Activated CD4-positive, CD25-positive, alpha-beta regulatory T cell treated with anti-CD3 and anti-CD28 coated beads, Interleukin-2, amount 50 U/mL, for 24 hours (primary cell): ENCODE measurements around the gene PANX2.

Experiments
- ATAC-seq, 2 donors: fragments of 150-1000 bp; cut with Tn5 transposase; one replicate each; pipeline ENCODE4 v1.10.0; 2021; ENCODE audit warnings: mild to moderate bottlenecking in 1 of 2, moderate library complexity in 1 of 2

Gene PANX2

GRCh38 chr22:50184004-50184901 lies 13.7 kb downstream of the PANX2 start:
- no peak for ATAC-seq

DNA sequence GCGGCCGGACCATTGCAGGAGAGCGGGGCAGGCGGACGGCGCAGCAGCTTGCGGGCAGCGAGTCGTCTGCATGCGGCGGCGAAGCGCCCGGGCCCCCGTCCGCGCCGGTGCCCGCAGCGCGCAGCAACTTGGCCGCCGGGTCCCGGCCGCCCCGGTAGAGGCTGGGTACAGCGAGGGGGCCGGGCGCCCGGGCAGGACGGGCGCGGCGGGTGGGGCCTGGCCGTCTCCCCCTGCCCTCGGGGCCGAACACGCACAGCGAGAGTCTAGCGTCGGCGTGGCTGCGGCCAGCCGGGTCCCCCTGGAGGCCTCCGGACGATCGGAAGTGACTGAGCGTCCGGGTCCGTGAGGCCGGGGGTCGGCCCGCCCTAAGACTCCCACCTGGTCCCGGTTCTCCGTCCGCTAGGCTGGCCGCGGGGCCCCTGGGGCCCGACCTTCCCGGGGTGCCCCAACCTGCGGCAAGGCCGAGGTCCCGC lies 14.4 kb downstream of the PANX2 start:
- no peak for ATAC-seq

GRCh38 chr22:50185375-50186087 lies 15.0 kb downstream of the PANX2 start, which contains the start of gene TRABD:
Gene TRABD, plus strand, starts transcription at chr22:50185913. Its CDS starts 7,148 bp downstream, at chr22:50193061.
- ATAC-seq = peak; percentile 85 to 86

- no peak for ATAC-seq
These were observed 15.7 kb downstream of the PANX2 start for GRCh38 chr22:50186181-50186714.

GRCh38 chr22:50186761-50187523 lies 16.4 kb downstream of the PANX2 start:
- ATAC-seq = no peak

DNA sequence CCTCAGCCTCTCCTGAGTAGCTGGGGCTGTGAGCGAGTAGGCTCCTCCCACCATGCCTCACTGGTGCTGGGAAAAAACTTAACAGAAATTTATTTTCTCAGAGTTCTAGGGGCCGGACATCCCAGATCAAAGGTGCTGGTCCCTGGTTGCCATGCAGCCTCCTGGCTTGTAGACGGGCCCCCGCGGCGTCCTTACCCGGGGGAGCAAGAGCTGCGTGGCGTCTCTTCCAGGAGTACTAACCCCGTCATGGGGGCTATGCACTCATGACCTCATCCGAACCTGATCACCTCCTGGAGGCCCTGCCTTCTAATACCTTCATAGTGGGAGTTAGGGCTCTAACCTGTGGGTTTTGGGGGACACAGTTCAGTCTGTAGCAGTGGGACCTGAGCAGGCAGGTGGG lies 17.8 kb downstream of the PANX2 start:
- no peak for ATAC-seq

- no peak for ATAC-seq
These were observed 18.8 kb downstream of the PANX2 start for GRCh38 chr22:50189184-50189848.

- no peak for ATAC-seq
These were observed 19.3 kb downstream of the PANX2 start for GRCh38 chr22:50189849-50190181.

GRCh38 chr22:50190182-50190940 lies 19.8 kb downstream of the PANX2 start:
- ATAC-seq = peak; percentile 31 to 36

DNA sequence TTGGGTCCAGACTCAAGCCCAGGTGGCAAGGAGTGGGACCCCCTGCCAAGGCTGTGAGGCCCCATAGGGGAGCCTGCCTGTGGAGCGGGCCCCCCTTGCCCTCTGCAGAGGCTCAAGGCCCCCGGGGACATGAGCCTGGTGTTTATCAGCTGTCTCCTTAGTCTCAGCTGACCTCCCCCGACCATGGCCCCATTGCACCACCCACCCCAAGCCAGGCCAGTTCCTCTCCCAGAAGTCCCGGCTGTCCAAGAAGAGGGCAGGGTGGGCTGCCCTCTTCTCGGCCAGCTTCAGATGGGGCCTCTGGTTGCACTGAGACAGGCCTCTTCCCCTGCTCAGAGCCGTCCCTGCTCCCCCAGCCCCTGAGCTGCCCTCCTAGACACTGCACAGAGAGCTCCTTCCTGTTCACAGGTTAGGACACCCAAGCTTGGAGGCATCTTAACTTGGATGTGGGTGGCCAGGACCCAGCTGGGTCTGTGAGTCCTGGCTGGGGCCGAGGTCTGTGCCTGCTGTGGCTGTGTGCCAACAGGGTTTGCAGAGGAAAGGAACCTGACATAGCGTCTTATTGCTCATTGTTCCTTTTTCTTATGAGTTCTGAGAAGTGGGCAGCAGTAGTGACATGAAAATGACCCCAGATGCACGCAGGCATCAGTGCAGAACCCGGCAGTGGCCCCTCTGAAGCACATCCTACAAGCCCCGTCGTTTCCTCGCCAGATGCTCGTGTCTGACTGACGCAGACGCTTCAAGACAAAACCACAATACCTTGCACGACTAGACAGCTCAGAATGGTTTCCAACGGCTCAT lies 20.6 kb downstream of the PANX2 start:
- peak; percentile 85 to 86 for ATAC-seq

GRCh38 chr22:50192436-50193204 lies 22.1 kb downstream of the PANX2 start:
- no peak for ATAC-seq

- no peak for ATAC-seq
These were observed 23.1 kb downstream of the PANX2 start for GRCh38 chr22:50193621-50194020.

DNA sequence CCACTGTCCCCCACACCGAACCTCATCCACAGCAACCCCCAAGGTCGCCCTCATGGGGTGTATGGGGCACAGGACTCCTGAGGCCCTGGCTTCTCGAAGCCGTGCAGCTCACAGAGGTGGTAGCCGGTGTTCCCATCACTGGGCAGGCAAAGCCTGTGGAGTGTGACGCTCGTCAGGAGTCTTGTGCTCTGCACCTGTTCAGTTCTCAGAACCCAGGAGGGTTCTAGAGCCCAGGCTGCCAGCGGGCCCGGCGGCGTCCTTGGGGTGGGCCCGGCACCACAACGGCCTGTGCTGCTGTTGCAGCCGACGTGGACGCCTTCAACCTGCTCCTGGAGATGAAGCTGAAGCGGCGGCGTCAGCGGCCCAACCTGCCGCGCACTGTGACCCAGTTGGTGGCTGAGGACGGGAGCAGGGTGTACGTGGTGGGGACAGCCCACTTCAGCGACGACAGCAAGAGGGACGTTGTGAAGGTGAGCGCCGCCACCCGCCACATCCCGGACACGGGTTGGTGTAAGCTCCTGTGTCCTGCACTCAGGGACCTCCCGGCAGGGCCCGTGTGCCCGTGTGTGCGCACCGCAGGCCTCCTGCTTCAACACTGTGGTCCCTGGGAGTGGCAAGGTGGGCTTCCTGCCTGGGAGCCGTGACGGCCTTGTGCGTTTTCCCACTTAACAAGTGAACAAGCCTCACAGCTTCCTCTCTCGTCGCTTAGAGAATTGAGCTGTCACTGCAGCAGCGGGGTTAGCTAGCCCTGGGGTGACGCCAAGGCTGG lies 23.7 kb downstream of the PANX2 start:
- no peak for ATAC-seq

DNA sequence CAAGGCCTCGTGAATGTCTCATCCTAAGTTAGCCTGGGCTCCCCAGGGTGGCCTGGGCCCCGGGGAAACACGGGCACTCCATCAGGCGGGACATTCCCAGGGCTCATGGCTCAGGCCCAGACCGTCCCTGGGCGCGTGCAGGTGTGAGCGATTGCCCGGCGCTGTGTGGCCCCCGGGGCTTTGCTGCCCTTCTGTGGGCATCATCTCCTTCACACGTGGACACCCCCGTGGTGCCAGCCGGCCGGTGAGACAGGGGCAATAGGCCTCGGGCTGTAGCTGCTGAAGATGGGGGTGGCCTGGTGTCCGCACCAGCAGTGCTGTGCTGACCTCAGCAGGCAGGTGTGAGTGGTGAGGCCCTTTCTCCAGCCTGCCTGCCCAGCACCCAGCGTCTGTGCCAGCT lies 25.7 kb downstream of the PANX2 start:
- ATAC-seq = no peak

GRCh38 chr22:50197000-50197800 lies 26.7 kb downstream of the PANX2 start:
- ATAC-seq = no peak

DNA sequence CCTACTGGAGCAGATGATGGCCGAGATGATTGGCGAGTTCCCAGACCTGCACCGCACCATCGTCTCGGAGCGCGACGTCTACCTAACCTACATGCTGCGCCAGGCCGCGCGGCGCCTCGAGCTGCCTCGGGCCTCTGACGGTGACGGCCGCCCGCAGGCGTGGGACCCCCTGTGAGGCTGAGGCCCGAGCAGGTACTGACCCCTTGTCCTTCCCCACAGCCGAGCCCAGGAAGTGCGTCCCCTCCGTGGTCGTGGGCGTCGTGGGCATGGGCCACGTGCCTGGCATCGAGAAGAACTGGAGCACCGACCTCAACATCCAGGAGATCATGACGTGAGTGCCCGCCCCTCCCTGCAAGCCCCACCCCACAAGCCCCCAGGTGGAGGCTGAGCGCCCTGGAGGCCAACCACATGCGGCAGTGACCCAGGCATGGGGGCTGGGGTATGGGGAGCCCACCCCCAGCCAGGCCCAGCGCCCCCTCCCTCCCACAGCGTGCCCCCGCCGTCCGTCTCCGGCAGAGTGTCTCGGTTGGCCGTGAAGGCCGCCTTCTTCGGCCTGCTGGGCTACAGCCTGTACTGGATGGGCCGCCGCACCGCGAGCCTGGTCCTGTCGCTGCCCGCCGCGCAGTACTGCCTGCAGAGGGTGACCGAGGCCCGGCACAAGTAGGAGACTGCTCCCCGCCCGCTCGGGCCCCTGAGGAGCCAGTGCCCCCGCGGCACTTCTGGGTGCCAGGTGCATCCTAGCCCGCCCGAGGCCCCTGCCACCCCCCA lies 27.5 kb downstream of the PANX2 start:
- ATAC-seq = no peak

DNA sequence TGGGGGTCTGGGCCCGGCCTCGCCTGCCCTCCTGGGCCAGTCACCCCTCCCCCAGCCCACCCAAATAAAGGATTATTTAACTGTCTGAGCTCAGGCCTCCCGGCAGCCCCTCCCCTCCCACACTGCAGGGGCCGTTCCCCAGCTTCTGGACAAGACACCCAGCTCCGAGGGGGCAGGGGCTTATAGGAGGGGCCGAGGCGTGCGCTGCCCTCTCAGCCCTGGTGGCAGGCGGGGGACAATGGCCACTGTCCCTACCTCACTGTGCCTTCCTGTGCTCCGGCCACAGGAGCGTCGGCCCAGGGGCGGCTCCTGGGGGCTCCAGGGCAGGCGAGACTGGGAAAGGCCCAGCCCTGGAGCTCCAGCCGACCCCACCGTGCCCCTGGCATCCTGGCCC lies 28.1 kb downstream of the PANX2 start:
- ATAC-seq = no peak
